GM21515 (cell line): Measurements from ENCODE around the gene OR5M3.

Source experiments
- ATAC-seq: cut with Tn5 transposase; IDR thresholded peaks from one replicate; pipeline ENCODE4 v1.9.1; 2021; ENCODE audit not compliant: unreplicated experiment

The OR5M3 gene

GRCh38 chr11:56473252-56473651, at the start of gene OR5M3:
TSS of gene OR5M3 (minus strand) at chr11:56473352. CDS start at chr11:56470497, 2,855 bp downstream.
- ATAC-seq: no peak

- ATAC-seq: no peak
These were observed 48.9 kb upstream of the OR5M3 start for GRCh38 chr11:56522008-56522407.

GRCh38 chr11:56513280-56513679, 40.1 kb upstream of the OR5M3 start:
- ATAC-seq: no peak

- no peak for ATAC-seq
These were observed 36.3 kb upstream of the OR5M3 start for GRCh38 chr11:56509439-56509838.

- no peak for ATAC-seq
These were observed 23.9 kb upstream of the OR5M3 start for GRCh38 chr11:56497010-56497409.

- no peak for ATAC-seq
These were observed 22.0 kb upstream of the OR5M3 start for GRCh38 chr11:56495117-56495516.

GRCh38 chr11:56491270-56491669, 18.1 kb upstream of the OR5M3 start, which contains the start of gene OR5M8:
TSS of gene OR5M8 (minus strand) at chr11:56491370. CDS start at chr11:56491370, 0 bp downstream.
- no peak for ATAC-seq

- no peak for ATAC-seq
These were observed 13.6 kb upstream of the OR5M3 start for GRCh38 chr11:56486801-56487200.

GRCh38 chr11:56474729-56475235, 1.6 kb upstream of the OR5M3 start:
- ATAC-seq: no peak

- ATAC-seq: no peak
These were observed 16.1 kb downstream of the OR5M3 start for GRCh38 chr11:56457076-56457475.

- no peak for ATAC-seq
These were observed 19.6 kb downstream of the OR5M3 start for GRCh38 chr11:56453521-56453920.
